HG03469 (cell line): ENCODE data around the gene ADD2.
"Not testable (repeated sequence)": the region's sequence is repeated elsewhere in the genome, so short reads cannot be mapped to it uniquely, and the experiment has no call there.

Experiments used
- ATAC-seq: cut with Tn5 transposase; IDR thresholded peaks from one replicate; pipeline ENCODE4 v1.9.1; 2021; ENCODE audit warnings: mild to moderate bottlenecking, moderate library complexity, moderate number of reproducible peaks; ENCODE audit not compliant: unreplicated experiment

The ADD2 gene, protein sequence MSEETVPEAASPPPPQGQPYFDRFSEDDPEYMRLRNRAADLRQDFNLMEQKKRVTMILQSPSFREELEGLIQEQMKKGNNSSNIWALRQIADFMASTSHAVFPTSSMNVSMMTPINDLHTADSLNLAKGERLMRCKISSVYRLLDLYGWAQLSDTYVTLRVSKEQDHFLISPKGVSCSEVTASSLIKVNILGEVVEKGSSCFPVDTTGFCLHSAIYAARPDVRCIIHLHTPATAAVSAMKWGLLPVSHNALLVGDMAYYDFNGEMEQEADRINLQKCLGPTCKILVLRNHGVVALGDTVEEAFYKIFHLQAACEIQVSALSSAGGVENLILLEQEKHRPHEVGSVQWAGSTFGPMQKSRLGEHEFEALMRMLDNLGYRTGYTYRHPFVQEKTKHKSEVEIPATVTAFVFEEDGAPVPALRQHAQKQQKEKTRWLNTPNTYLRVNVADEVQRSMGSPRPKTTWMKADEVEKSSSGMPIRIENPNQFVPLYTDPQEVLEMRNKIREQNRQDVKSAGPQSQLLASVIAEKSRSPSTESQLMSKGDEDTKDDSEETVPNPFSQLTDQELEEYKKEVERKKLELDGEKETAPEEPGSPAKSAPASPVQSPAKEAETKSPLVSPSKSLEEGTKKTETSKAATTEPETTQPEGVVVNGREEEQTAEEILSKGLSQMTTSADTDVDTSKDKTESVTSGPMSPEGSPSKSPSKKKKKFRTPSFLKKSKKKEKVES

DNA sequence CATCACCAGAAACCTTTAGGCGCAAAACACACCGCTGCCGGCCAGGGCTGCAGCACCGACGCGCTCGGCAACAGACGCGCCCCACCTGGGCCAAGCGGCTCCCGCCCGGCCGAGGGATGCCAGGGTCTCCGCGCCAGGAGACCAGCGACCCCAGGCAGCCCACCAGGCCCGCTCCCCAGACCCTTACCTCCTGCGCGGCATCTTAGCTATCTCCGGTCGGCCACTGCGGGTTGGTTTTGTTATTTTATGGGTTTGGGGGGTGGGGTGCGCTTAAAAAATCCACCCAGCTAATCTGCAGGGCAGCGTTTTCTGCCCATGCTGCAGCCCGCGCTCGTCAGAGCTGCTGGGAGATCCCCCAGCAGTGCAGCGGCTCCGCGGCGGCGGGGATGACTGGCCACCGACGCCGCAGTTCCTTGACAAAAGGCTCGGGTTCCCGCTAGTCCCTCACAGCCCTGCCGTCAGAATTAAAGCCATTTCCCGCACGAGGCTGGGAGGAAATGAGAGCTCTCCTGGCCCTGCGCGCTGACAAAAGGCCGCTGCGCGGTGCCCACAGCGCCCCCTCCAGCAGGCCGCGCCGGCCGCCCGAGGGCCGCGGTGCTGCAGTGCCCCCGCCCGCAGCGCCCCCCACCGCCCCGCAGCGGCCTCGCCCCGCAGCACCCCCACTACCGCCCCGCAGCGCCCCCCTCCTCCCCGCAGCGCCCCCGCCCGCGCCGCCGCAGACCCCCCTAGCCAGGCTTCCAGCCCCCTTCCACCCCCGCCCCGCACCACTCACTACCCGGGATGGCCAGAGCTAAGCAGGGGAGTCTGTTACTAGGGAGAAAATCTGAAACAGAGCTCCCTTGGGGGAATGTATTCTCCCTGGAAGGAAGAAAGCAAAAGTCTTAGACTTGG, at the start of gene ADD2:
Gene ADD2 (minus strand): TSS at position 502 of the 891 bp plus-strand sequence. CDS start 61,792 bp downstream, outside the sequence.
- ATAC-seq: no peak

DNA sequence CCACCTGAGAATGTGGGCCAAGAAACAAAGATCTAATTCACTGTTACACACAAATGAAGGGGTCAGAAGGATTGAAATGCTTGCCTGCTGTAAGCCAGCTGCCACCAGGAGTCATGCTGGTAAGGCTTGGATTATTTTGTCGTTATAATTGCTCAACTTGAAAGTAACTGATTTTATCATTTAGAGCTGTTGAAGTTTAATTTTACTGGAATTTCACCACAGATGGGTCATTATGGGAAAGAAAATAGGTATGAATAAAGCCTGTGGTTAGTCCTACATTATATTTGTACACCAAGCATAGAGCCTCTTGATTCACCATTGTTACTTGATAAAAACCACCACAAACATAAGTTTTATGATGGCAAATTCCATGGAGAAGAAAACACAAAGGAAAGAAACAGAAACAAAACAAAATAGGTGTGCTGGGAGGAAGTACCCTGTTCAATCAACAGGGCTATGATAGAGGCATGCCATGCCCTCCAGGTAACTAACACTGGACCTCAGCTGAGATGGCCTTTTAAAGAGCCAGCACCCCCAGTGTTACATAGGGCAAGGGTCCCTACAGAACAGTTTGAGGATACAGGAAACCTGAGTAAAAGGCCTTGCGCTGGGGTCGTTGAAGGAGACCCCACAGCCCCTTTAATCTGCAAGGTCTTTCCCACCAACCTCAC, 49.4 kb upstream of the ADD2 start:
- no peak for ATAC-seq

DNA sequence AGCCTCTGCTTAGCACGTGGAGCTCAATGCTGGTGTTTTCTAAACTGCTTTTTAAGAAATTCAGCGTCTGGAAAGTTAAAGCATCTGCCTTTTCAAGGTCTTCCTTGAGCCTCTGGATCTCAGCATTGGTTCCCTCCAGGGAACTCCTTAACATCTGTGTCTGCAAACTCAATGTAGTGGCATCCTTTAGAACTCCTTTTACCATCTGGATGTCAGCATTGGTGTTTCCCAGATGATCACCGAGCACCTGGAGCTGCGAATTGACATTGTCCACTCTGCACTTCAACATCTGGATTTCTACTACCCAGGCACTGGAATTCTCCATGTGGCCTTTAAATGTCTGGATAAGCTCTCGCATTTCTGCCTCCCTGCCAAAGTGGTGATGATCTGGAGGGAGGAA, 48.7 kb upstream of the ADD2 start:
- ATAC-seq: no peak

DNA sequence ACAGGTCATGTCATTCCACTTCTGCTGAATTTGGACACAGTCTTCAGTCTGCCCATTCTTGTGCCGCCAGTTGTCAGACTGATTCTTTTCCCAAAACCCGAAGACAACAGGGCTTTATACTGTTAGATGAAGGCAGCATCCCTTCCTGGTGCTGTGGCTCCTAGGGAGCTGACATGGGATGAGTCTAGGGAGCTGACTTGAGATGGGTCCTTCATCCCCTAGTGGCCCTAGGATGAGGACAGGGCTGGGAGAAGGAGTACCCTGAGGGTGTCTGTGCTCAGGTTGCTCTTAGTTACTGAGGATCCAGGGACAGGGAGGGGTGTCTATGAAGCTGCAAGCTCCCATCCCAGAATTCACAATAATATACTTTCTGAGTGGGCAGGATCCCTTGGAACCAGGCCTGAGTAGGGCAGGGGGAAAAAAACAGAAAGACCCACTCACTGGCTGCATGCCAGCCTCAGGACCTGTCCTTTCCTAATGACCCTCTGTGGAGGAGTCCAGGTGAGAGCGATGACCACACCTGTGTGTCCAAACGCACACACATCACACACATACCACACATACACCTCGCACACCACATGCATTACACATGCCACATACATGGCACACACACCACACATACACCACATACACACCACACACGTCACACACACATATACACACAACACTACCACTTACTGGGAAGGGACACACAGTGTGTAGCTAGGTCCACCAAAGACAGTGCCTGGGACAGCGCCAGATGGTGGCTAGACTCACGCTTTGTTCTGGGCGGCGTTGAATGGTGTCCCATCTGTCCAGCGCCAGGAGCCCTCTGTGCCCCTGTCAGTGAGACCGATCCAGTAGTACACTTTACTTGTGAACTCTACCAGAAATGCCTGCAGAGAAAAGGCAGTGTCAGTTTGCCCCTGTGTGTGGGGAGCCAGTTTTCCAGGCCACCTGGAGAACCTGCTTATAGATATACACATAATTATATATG, 41.3 kb upstream of the ADD2 start:
- no peak for ATAC-seq

DNA sequence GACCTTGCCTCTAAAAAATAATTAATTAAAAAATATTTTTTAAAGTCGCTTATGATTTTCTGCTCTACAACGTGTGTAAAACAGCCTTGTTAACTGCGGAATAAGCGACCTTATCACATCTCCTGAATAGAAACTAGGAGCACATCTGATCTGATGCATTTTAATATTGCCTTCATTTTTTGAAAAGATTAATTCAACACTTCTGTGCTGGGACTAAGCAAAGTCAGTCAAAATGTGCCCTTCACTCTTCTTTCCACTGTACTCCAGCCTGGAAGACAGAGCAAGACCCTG, 39.8 kb upstream of the ADD2 start:
- ATAC-seq: no peak

DNA sequence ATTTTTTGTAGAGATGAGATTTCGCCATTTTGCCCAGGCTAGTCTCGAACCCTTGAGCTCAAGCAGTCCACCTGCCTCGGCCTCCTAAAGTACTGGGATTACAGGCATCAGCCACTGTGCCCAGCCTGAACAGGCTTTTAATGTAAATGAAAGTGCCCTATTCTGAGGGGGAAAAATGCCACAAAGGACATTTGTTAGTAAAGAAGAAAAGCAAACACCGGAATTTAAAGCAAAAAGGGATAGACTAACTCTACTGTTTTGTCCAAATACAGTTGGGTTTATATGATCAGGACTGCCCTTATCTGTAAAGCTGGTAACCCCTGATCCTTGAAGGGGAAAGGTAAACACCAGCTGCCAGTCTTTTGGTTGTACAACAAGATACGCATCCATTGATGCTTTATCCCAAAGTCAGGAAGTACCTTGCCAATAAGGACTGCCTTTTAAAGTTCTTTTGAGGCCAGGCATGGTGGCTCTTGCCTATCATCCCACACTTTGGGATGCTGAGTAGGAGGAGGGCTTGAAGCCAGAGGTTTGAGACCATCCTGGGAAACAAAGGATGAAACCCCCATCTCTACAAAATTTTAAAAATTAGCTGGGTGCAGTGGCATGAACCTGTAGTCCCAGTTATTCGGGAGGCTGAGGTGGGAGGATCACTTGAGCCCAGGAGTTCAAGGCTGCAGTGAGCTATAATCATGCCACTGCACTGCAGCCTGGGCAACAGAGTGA, 39.3 kb upstream of the ADD2 start:
- no peak for ATAC-seq

DNA sequence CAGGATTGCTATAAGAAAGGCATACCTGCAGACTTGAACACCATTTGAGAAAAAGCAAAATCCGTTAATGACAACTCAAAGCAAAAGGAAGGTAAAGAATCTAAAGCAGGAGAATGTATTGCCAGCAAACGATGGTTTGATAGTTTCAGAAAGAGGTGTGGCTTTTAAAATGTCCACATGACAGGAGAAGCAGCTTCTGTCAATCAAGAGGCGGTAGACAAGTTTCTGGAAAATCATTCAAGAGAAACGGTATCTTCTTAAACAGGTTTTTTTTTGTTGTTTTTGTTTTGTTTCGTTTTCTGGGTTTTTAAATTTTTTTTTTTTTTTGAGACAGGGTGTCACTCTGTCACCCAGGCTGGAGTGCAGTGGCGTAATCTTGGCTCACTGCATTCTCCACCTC, 38.6 kb upstream of the ADD2 start:
- no peak for ATAC-seq

DNA sequence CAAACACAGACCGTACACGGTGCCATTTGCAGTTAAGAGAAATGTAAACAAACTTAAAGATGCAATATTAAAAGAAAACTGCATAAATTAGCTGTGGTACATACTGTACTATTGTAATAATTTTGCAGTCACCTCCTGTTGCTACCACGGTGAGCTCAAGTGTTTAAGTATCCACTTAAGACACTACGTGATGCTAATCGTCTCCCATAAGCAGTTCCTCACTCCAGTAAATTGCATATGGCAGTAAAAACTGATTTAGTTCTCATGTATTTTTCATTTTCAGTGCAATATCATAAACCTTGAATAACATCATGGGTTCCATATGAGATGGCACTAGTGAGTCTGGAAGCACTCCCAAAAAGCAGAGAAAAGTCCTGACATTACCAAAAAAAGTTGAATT, 38.0 kb upstream of the ADD2 start:
- no peak for ATAC-seq

DNA sequence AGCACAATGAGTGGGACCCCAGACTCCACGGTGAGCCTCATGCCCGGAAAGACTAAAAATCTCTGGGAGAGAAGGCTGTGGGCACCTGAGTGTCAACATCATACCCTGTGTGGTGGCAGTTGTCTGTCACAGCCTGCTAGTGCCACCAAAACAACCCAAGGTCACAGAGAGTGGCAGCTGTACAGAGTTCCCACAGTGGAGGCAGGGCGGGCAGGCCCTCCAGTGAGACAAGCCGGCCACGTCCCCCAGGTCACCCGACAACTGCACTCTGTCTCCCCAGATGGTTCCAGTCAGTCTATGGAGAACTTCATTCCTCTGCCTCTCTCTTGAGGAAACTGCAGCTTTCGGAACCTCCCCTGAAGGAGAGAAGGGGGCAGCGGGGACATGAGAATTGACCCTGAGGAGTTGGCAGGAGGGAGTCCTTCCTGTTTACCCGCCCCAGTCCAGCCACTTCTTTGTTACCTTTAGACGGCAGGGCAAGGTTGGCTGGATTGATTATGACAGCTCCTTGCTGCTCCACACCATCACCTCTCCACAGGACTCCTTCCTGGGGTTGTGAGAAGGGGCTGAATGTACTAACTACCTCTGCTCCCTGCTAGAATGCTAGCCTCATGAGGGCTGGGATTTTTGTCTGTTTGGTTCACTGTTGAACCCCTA, 33.7 kb upstream of the ADD2 start:
- ATAC-seq: no peak

DNA sequence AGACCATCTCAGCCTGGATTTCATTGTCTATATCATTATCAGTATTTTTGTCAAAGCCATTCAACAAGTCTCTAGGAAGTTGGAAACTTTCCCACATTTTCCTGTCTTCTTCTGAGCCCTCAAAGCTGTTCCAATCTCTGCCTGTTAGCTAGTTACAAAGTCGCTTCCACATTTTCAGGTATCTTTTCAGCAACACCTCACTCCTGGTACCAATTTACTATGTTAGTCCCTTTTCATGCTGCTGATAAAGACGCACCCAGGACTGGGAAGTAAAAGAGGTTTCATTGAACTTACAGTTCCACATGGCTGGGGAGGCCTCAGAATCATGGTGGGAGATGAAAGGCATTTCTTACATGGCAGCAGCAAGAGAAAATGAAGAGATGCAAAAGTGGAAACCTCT, 31.7 kb upstream of the ADD2 start:
- no peak for ATAC-seq

DNA sequence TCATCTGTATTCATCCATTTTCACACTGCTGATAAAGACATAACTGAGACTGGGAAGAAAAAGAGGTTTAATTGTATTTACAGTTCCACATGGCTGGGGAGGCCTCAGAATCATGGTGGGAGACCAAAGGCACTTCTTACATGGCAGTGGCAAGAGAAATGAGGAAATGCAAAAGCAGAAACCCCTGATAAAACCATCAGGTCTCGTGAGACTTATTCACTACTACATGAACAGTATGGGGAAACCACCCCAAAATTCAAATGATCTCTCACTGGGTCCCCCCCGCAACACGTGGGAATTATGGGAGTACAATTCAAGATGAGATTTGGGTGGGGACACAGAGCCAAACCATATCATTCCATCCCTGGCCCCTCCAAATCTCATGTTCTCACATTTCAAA, 30.0 kb upstream of the ADD2 start:
- ATAC-seq: not testable (repeated sequence)

DNA sequence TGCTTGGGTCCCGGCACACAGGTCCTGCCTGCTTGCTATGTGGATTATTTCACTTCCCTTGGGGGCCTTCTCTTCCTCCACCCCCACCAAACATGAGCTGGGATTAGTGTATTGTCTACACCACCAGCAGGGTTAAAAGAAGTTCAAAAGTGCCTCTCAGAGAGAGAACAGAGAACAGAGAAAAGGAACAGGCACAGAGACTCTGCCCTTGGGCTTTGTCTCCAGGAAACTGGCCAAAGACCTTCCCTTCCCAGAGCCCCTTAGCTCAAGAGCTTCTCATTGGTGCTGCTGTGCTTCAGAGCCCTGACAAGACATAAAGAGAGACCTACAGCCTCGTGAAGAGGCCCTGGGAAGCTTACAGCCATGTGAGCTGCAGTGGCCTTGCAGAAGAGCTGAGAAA, 29.5 kb upstream of the ADD2 start:
- no peak for ATAC-seq

DNA sequence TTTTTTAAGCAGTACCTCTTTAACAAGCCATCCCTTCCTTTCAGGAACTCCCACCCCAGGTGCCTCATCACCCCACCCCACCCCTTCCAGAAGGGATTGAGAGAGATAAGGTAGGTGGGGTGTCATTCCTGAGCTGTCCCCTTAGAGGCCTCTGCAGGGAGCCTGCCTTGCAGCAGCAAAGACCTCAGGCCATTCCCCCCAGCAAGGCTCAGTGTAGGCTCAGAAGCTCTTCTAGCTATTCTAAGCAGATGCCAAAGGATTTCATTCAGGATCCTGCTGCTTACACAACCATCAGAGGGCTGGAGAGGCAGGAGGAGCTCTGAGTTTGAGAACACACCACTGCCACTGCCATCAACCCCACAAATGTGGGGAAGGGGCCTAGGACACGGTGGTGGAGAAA, 28.3 kb upstream of the ADD2 start:
- ATAC-seq: no peak

DNA sequence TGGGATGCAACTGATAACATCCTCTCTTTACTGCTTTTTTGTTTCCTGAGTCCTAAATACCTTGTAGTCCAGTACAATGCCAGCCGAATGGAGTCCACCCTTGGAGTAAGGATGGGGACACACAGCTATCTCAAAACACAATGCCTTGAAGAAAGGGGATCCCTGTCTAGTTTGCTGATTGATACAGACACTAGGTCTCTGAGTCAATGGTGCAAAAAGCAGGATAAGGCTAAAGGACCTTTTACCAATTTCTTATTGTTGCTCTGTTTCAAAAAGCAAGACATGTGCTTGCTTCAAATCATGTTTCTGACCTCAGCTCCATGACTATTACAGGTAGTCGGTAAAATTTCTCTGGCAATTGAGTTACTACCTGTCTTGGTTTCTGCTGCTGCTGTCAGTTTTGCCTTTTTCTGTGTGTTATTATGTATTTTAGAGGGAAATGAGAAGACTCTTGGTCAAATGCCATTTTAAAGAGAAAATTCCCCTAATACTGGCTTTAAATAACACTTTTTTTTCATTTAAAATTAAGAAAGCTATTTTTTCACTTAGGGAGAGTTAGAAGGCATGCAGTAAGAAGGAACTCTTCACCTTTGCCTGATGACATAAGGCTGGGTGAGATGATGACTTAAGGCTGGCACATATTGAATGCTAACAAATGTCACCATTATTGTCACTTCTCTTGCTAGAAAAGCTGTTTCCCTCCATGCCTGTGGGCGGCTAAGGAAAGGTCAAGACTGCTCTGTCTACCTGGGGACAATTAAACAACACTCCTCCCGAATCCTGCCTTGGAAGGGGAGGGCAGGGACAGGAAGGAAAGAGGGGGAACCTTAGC, 27.4 kb upstream of the ADD2 start:
- ATAC-seq: no peak

DNA sequence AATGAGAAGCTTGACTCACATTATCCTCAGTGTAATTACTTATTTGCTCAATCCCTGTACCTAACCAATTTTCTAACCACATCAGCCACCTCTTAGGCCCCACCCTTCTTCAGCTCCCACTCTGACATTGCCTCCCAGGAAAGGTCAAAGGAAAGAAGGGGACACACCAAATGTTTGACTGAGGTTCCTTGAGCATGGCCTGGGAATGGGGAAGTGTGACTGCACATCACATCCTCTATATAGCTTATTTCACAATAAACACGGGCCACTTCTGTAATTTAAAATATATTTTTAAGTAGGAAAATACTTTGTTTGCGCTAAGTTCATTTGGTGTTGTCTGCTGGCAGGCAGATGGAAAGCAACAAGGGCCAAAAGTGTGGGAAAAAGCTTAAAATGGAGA, 25.4 kb upstream of the ADD2 start:
- ATAC-seq: no peak

DNA sequence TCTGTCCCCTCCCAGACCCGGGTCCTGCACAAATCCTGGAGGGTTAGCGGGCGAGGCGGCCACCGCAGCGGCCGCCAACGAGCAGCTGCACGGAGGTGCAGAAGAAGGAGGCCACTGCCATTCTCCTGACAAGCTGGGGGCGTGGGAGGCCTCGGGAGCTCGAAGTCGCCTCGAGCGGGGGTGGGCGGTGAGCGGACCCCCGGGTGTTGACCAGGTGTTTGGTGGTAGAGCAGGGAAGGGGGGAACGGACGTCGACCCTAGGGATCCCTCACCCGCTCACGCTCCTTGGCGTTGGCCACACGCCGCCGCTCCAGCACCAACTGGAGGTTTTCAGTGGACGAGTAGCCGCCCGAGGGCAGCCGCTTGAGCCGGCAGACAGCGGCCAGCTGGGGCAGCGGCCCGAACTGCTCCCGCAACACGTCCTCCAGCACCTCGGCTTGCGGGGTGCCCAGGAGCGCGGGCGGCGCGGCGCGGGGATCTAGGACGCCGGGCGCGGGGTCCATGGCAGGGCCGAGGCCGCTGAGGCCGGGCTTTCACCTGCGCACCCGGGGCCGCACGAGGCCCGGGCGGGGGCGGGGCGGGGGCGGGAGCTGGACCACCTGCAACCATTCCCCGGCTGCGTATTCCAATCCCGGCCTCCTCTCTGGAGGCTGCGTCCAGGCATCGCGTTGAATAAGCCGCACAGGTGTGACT, 22.3 kb upstream of the ADD2 start, which contains the start of gene FIGLA:
Gene FIGLA (minus strand): TSS at position 508 of the 693 bp plus-strand sequence. CDS start 5 bp downstream, at position 503.
- no peak for ATAC-seq
